SK-N-SH (cell line): Measurements from ENCODE around the gene TBX20. TPM values are rescaled to one million over a fixed set of nuclear protein-coding genes. Genes with fewer than 3 reads are reported as not detected.

Source experiments
- CTCF ChIA-PET: fragments of 300-600, 350-600 bp; formaldehyde crosslinking; extraction: SDS; loops from one replicate; lab custom pipeline; 2021; lab: Yijun Ruan, JAX
- POLR2A ChIA-PET: fragments of 350-600 bp; sonication (Branson Sonifier 250); formaldehyde crosslinking; extraction: SDS; loops from one replicate; lab custom pipeline; 2020; ENCODE audit warnings: antibody characterized with exemption, inconsistent platforms; lab: Yijun Ruan, JAX
- DNase-seq: peaks from one replicate; pipeline ENCODE4 v3.0.0; 2012
- H2AFZ ChIP-seq: fragments of 200-600 bp; sonication (generic); 2 replicates; pipeline ENCODE4 v1.8.1; 2016; ENCODE audit warnings: antibody characterized with exemption, mild to moderate bottlenecking, low read depth
- H3F3A ChIP-seq: fragments of 200-600 bp; sonication (generic); replicated peaks from 2 replicates; pipeline ENCODE3; 2016; ENCODE audit warnings: antibody characterized with exemption, mild to moderate bottlenecking; ENCODE audit not compliant: insufficient read depth
- H3K27ac ChIP-seq, 2 experiments: fragments of 200-500 bp in 1 of 2; fragments of 200-600 bp in 1 of 2; sonication (Bioruptor generic) in 1 of 2; sonication (generic), shearing (Covaris generic) in 1 of 2; 2 replicates each; pipeline versions ENCODE4 v1.5.1 to v1.6.1; 2014 to 2016; ENCODE audit warnings: low read depth in 2 of 2, inconsistent platforms in 1 of 2, low read length in 1 of 2, mild to moderate bottlenecking in 1 of 2, mixed read lengths in 1 of 2
- H3K27me3 ChIP-seq: fragments of 200-600 bp; sonication (generic), shearing (Covaris generic); 2 replicates; pipeline ENCODE4 v1.6.1; 2016; ENCODE audit warnings: mixed run types; ENCODE audit not compliant: insufficient read depth
- H3K36me3 ChIP-seq, 2 experiments: fragments of 200-500 bp in 1 of 2; fragments of 200-600 bp in 1 of 2; sonication (Bioruptor generic) in 1 of 2; sonication (generic) in 1 of 2; replicated peaks in 1 of 2; 2 replicates each; pipeline versions ENCODE3 to v1.5.1; 2014 to 2016; ENCODE audit warnings: low read length in 1 of 2, mild to moderate bottlenecking in 1 of 2; ENCODE audit not compliant: insufficient read depth in 2 of 2, control insufficient read depth in 1 of 2
- H3K4me1 ChIP-seq, 2 experiments: fragments of 200-500 bp in 1 of 2; fragments of 200-600 bp in 1 of 2; sonication (Bioruptor generic) in 1 of 2; sonication (generic), shearing (Covaris generic) in 1 of 2; 2 replicates each; pipeline versions ENCODE4 v1.5.1 to v1.6.1; 2014 to 2016; ENCODE audit warnings: low read depth in 1 of 2, low read length in 1 of 2, mixed run types in 1 of 2; ENCODE audit not compliant: insufficient read depth in 2 of 2, control insufficient read depth in 1 of 2
- H3K4me2 ChIP-seq: fragments of 200-600 bp; sonication (generic), shearing (Covaris generic); 2 replicates; pipeline ENCODE4 v1.6.1; 2017; ENCODE audit warnings: mixed run types
- H3K4me3 ChIP-seq, 2 experiments: fragments of 200-500 bp in 1 of 2; fragments of 200-600 bp in 1 of 2; sonication (Bioruptor generic) in 1 of 2; sonication (generic), shearing (Covaris generic) in 1 of 2; 2 replicates each; pipeline versions ENCODE4 v1.5.1 to v1.8.1; 2014 to 2016; ENCODE audit warnings: low read depth in 2 of 2, inconsistent platforms in 1 of 2, low read length in 1 of 2, mild to moderate bottlenecking in 1 of 2, mixed read lengths in 1 of 2, moderate library complexity in 1 of 2
- H3K79me2 ChIP-seq: fragments of 200-600 bp; sonication (generic); 2 replicates; pipeline ENCODE4 v1.8.1; 2017; ENCODE audit warnings: mild to moderate bottlenecking; ENCODE audit not compliant: insufficient read depth
- H3K9ac ChIP-seq: fragments of 200-600 bp; sonication (generic); 2 replicates; pipeline ENCODE4 v1.6.1; 2017; ENCODE audit warnings: mixed run types
- H3K9me2 ChIP-seq: fragments of 200-600 bp; sonication (generic); 2 replicates; pipeline ENCODE4 v1.6.1; 2017; ENCODE audit warnings: mixed run types
- H3K9me3 ChIP-seq: fragments of 200-600 bp; sonication (generic); 2 replicates; pipeline ENCODE4 v1.6.1; 2017; ENCODE audit warnings: mixed run types, mild to moderate bottlenecking, moderate library complexity
- H4K20me1 ChIP-seq: fragments of 200-600 bp; sonication (generic); 2 replicates; pipeline ENCODE4 v1.6.1; 2017; ENCODE audit warnings: mild to moderate bottlenecking, mixed run types; ENCODE audit not compliant: insufficient read depth
- CHD2 ChIP-seq: fragments of 150-350 bp; IDR thresholded peaks from 2 replicates; pipeline ENCODE4 v1.6.1; 2018; ENCODE audit warnings: low read length; ENCODE audit not compliant: partially characterized antibody
- CTCF ChIP-seq: fragments of 200-600 bp; sonication (generic); IDR thresholded peaks from 2 replicates; pipeline ENCODE4 v1.6.1; 2017; ENCODE audit warnings: antibody characterized with exemption, mild to moderate bottlenecking, moderate library complexity
- ELF1 ChIP-seq: IDR thresholded peaks from 2 replicates; pipeline ENCODE4 v1.4.0; 2012
- EZH2phosphoT487 ChIP-seq: fragments of 200-600 bp; sonication (generic); IDR thresholded peaks from 2 replicates; pipeline ENCODE4 v1.6.1; 2017; ENCODE audit warnings: low read depth, mixed run types, mild to moderate bottlenecking, antibody characterized with exemption, moderate library complexity, borderline replicate concordance
- FOXJ3 ChIP-seq: sonication (generic); formaldehyde crosslinking; IDR thresholded peaks from 2 replicates; pipeline ENCODE4 v1.5.1; 2020; ENCODE audit warnings: mild to moderate bottlenecking, missing genetic modification reagents
- FOXM1 ChIP-seq: IDR thresholded peaks from 2 replicates; pipeline ENCODE4 v1.4.0; 2012; ENCODE audit warnings: low read depth, mild to moderate bottlenecking
- GABPA ChIP-seq: IDR thresholded peaks from 2 replicates; pipeline ENCODE4 v1.4.0; 2012; ENCODE audit warnings: low read depth, mild to moderate bottlenecking
- JUND ChIP-seq: IDR thresholded peaks from 2 replicates; pipeline ENCODE4 v1.4.0; 2012
- MAX ChIP-seq: IDR thresholded peaks from 2 replicates; pipeline ENCODE4 v1.4.0; 2012; ENCODE audit warnings: low read depth
- NRF1 ChIP-seq: IDR thresholded peaks from 2 replicates; pipeline ENCODE4 v1.6.1; 2012; ENCODE audit warnings: low read depth, mild to moderate bottlenecking, low read length
- POLR2AphosphoS5 ChIP-seq: IDR thresholded peaks from 2 replicates; pipeline ENCODE4 v1.6.1; 2012; ENCODE audit warnings: low read depth, low read length
- RXRA ChIP-seq: IDR thresholded peaks from 2 replicates; pipeline ENCODE4 v1.4.0; 2012; ENCODE audit warnings: low read depth, mild to moderate bottlenecking, borderline replicate concordance
- SIN3A ChIP-seq: IDR thresholded peaks from 2 replicates; pipeline ENCODE4 v1.6.1; 2012; ENCODE audit warnings: low read depth, mild to moderate bottlenecking, low read length, moderate library complexity, borderline replicate concordance
- TAF1 ChIP-seq: IDR thresholded peaks from 2 replicates; pipeline ENCODE4 v1.6.1; 2012; ENCODE audit warnings: low read depth, mild to moderate bottlenecking, low read length, moderate library complexity, borderline replicate concordance
- TCF12 ChIP-seq: IDR thresholded peaks from 2 replicates; pipeline ENCODE4 v1.4.0; 2012
- TEAD4 ChIP-seq: IDR thresholded peaks from 2 replicates; pipeline ENCODE4 v1.4.0; 2012; ENCODE audit warnings: mild to moderate bottlenecking, borderline replicate concordance; ENCODE audit not compliant: insufficient read depth
- ZBTB33 ChIP-seq: IDR thresholded peaks from 2 replicates; pipeline ENCODE4 v1.4.0; 2012; ENCODE audit warnings: low read depth, borderline replicate concordance
- WGBS: methylation state at CpG from one replicate; pipeline ENCODE4 v1.1.6; 2017; ENCODE audit warnings: low lambda C conversion rate; 5-methylcytosine and 5-hydroxymethylcytosine counted together
- polyA plus RNA-seq, 3 experiments: library from polyadenylated mRNA; depleted of rRNA; stranded (reverse); fragments of >200 nt; gene quantifications; 2 replicates each; pipeline ENCODE4 v1.2.3, GENCODE V29; 2012
- TF ChIP-seq, protein P1 (sequence below): fragments of 150-350 bp; IDR thresholded peaks from 2 replicates; pipeline ENCODE4 v1.6.1; 2016; ENCODE audit warnings: mild to moderate bottlenecking, low read depth, low read length
- TF ChIP-seq, protein P2 (sequence below): IDR thresholded peaks from 2 replicates; pipeline ENCODE4 v1.4.0; 2012; ENCODE audit warnings: low read depth, borderline replicate concordance

Gene TBX20
- polyA plus RNA-seq, 1 of the 3 experiments (the other 2 are of a cell fraction): 1.0 TPM

DNA sequence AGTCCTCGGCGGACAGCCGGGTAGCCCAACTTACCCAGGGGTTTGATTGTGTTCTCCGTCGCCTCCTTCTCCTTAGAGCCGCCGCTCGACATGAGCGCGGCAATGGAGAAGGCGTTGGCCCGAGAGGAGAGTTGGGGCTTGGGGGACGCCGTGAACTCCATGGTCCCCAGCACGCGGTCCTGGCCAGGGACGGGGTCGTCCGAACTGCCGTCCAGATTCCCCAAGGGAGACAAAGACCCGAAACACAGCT, 515 bp downstream of the TBX20 start:
- ChIA-PET CTCF (interaction anchor here (0.9 to 1.6 kb wide), 2 partner anchors 62 to 283 kb away, joined by 3 read pairs; no protein-coding TSS in a partner anchor), POLR2A (no interaction called here)
- Histone ChIP-seq H3K9me3 (no peaks in the 10 kb centered on the region), H3K4me1 (peaks cover 14 to 45% of the 10 kb centered on the region in 2 experiments), H3K79me2 (peaks cover 32% of the 10 kb centered on the region), H4K20me1 (no peaks in the 10 kb centered on the region; the same call in 1 of the 2 replicates), H3K9me2 (no peaks in the 10 kb centered on the region), H2AFZ (peak overlapping the region; percentile 97), H3K4me3 (peak overlapping the region; percentile 76 to 93), H3K9ac (peak overlapping the region; percentile 81), H3K27me3 (no peaks in the 10 kb centered on the region), H3K4me2 (peak overlapping the region; percentile 98), H3F3A (no peaks in the 10 kb centered on the region), H3K36me3 (no peaks in the 10 kb centered on the region), H3K27ac (peak overlapping the region; percentile 59 to 82)
- DNase-seq: peak; percentile 84
- WGBS: 7% methylated on average over 13 of the region's 21 CpGs
- TF ChIP-seq ELF1 (no peak), MAX (peak; percentile 30; the same call in 1 of the 2 replicates)

- Histone ChIP-seq H3K79me2 (peaks cover 32% of the 10 kb centered on the region), H3K9ac (peak overlapping the region; percentile 81), H3K4me1 (peaks cover 14 to 46% of the 10 kb centered on the region in 2 experiments), H3K27ac (peak overlapping the region; percentile 59 to 82; a peak in 2 of 4 replicates), H3K27me3 (no peaks in the 10 kb centered on the region), H3K9me3 (no peaks in the 10 kb centered on the region), H4K20me1 (no peaks in the 10 kb centered on the region; the same call in 1 of the 2 replicates), H3K9me2 (no peaks in the 10 kb centered on the region), H3F3A (no peaks in the 10 kb centered on the region), H3K4me3 (peak overlapping the region; percentile 76 to 93), H3K4me2 (peak overlapping the region; percentile 98), H3K36me3 (peaks cover 4% of the 10 kb centered on the region in 2 experiments), H2AFZ (peak overlapping the region; percentile 97)
- POLR2A ChIA-PET: no interaction called here
- WGBS: 13% methylated on average over 11 of the region's 16 CpGs
- CTCF ChIA-PET: interaction anchor here (0.9 to 1.6 kb wide), 5 partner anchors 62 to 283 kb away, joined by 3 to 4 read pairs (median 3); no protein-coding TSS in a partner anchor
- no peak for DNase-seq
- TF ChIP-seq ZBTB33 (no peak), EZH2phosphoT487 (no peak), CHD2 (no peak), ELF1 (no peak), CTCF (no peak), NRF1 (no peak), TCF12 (peak; percentile 14; the same call in 1 of the 2 replicates), TAF1 (no peak), POLR2AphosphoS5 (no peak), FOXM1 (no peak), RXRA (no peak), JUND (no peak), TEAD4 (no peak), FOXJ3 (CRISPR knock-in tag) (no peak; the same call in 1 of the 2 replicates), SIN3A (0 out of 2 replicates have a peak, but pooled peaks have one; percentile 23), GABPA (no peak)
- TF ChIP-seq, protein P1, sequence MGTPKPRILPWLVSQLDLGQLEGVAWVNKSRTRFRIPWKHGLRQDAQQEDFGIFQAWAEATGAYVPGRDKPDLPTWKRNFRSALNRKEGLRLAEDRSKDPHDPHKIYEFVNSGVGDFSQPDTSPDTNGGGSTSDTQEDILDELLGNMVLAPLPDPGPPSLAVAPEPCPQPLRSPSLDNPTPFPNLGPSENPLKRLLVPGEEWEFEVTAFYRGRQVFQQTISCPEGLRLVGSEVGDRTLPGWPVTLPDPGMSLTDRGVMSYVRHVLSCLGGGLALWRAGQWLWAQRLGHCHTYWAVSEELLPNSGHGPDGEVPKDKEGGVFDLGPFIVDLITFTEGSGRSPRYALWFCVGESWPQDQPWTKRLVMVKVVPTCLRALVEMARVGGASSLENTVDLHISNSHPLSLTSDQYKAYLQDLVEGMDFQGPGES: no peak
- TF ChIP-seq, protein P2, sequence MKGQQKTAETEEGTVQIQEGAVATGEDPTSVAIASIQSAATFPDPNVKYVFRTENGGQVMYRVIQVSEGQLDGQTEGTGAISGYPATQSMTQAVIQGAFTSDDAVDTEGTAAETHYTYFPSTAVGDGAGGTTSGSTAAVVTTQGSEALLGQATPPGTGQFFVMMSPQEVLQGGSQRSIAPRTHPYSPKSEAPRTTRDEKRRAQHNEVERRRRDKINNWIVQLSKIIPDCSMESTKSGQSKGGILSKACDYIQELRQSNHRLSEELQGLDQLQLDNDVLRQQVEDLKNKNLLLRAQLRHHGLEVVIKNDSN: no peak
Measured at GRCh38 chr7:35252612-35253459, 1.1 kb downstream of the TBX20 start.
